Kidney (tissue), 14 donors: Measurements from ENCODE around the gene STX8. TPM values are rescaled to one million over a fixed set of nuclear protein-coding genes. Genes with fewer than 3 reads are reported as not detected.
"Not testable (repeated sequence)": the region's sequence is repeated elsewhere in the genome, so short reads cannot be mapped to it uniquely, and the experiment has no call there.

Experiments used
- DNase-seq, 5 donors: peaks; one replicate each; pipeline ENCODE4 v3.0.0-alpha.2; 2013 to 2020
- FAIRE-seq: peaks from 2 replicates; lab custom pipeline; 2012; peaks lifted over from hg19 to GRCh38; lab: Jason Lieb, UNC
- H3K27ac ChIP-seq, 2 donors: one replicate each; pipeline ENCODE4 v1.7.0; 2013; ENCODE audit warnings: low read depth in 2 of 2, low read length in 2 of 2, inconsistent platforms in 1 of 2
- H3K27me3 ChIP-seq: one replicate; pipeline ENCODE4 v1.7.1; 2013; ENCODE audit warnings: low read length, inconsistent platforms; ENCODE audit not compliant: control insufficient read depth, insufficient read depth
- H3K36me3 ChIP-seq, 3 donors: one replicate each; pipeline versions ENCODE4 v1.7.0 to v1.7.1; 2013; ENCODE audit warnings: low read length in 3 of 3, control low read depth in 1 of 3, inconsistent platforms in 1 of 3; ENCODE audit not compliant: insufficient read depth in 3 of 3, control insufficient read depth in 2 of 3
- H3K4me1 ChIP-seq, 3 donors: one replicate each; pipeline versions ENCODE4 v1.7.0 to v1.7.1; 2013; ENCODE audit warnings: low read length in 3 of 3, inconsistent platforms in 1 of 3, low read depth in 1 of 3; ENCODE audit not compliant: control insufficient read depth in 2 of 3, insufficient read depth in 2 of 3
- H3K4me3 ChIP-seq, 3 donors: one replicate each; pipeline versions ENCODE4 v1.7.0 to v1.8.1; 2013; ENCODE audit warnings: low read length in 3 of 3, control low read depth in 1 of 3, inconsistent platforms in 1 of 3
- H3K9ac ChIP-seq, 3 donors: one replicate each; pipeline versions ENCODE4 v1.7.0 to v1.7.1; 2013; ENCODE audit warnings: low read length in 3 of 3, control low read depth in 1 of 3, inconsistent platforms in 1 of 3
- H3K9me3 ChIP-seq, 3 donors: one replicate each; pipeline versions ENCODE4 v1.7.0 to v1.7.1; 2013; ENCODE audit warnings: low read length in 3 of 3, control low read depth in 1 of 3, inconsistent platforms in 1 of 3; ENCODE audit not compliant: control insufficient read depth in 2 of 3, insufficient read depth in 1 of 3
- CTCF ChIP-seq: IDR thresholded peaks from 3 replicates; pipeline ENCODE4 v1.5.1; 2012; ENCODE audit warnings: mild to moderate bottlenecking, moderate library complexity, borderline replicate concordance; ENCODE audit not compliant: insufficient read depth; ENCODE audit errors: extremely low read depth
- intact Hi-C: fragments of 100-400 bp; cut with DNase I; formaldehyde crosslinking; loops from one replicate; pipeline ENCODE4 v1.11.1; 2022
- polyA plus RNA-seq: library from polyadenylated mRNA; stranded (reverse); fragments of 350-450 nt; fragmentation: Illumina TruSeq; extraction: RNeasy Lipid Tissue Mini Kit (QIAGEN cat#74804); gene quantifications from one replicate; pipeline ENCODE4 v1.2.3, GENCODE V29; 2014; ENCODE audit warnings: low read depth, low replicate concordance; ENCODE audit not compliant: insufficient read depth
- total RNA-seq: library from RNA; stranded (reverse); fragmentation: NEBNext Ultra II Directional; extraction: Animal tissue kit (Norgen Biotek cat#: 25700); gene quantifications from one replicate; pipeline ENCODE4 v1.2.1, GENCODE V29; 2021
- donor health status: control.
- donor health status: control.
- donor health status: control.
- donor health status: control.
- donor health status: control.
- donor health status: DM: yes; HTN: yes; CAD: no.
- donor health status: Normal renal cell carcinoma (clear cell type).

The STX8 gene
- total and polyA plus RNA-seq, 2 donors from 2014 or later, result 67.2 to 127 TPM

GRCh38 chr17:9451934-9452333, 123.7 kb downstream of the STX8 start:
- intact Hi-C loops, result no loop called here
- DNase-seq (no peak), FAIRE-seq (peak; percentile 32)
- Histone ChIP-seq H3K9ac (no peak overlapping the region), H3K27ac (no peak overlapping the region), H3K36me3 (no peaks in the 10 kb centered on the region), H3K4me3 (no peak overlapping the region), H3K4me1 (peaks cover 0 to 4% (median 0%) of the 10 kb centered on the region in 3 donors), H3K27me3 (no peaks in the 10 kb centered on the region), H3K9me3 (no peaks in the 10 kb centered on the region)
- TF ChIP-seq CTCF, result no peak

GRCh38 chr17:9447298-9447697, 128.3 kb downstream of the STX8 start:
- H3K9ac ChIP-seq, H3K36me3 ChIP-seq, H3K27me3 ChIP-seq, H3K9me3 ChIP-seq, DNase-seq, intact Hi-C loops, H3K4me3 ChIP-seq, H3K4me1 ChIP-seq, H3K27ac ChIP-seq, FAIRE-seq: not testable (repeated sequence)

DNA sequence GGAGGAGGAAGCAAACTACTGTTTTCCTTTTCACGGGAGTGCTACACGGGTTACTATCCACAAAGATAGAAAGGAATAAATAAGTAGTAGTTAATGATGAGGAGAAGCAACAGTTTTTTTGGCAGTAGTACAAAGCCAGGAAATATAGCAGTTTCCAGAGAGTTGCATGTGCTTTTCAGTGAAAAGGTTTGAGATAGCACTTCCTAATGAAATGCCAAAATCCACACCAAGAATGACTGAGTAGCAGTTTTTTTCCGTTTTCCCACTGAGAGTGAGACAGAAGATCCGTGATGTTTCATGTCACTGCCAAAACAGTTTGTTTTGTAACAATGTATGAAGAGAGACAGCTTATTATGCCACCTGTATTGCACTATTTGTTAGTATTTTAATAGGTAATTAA, 129.1 kb downstream of the STX8 start:
- peak in 1 of 5 donors; percentile 41 for DNase-seq
- Histone ChIP-seq H3K4me1 (no peaks in the 10 kb centered on the region), H3K36me3 (no peaks in the 10 kb centered on the region), H3K9me3 (no peaks in the 10 kb centered on the region), H3K27ac (no peak overlapping the region), H3K4me3 (no peak overlapping the region), H3K9ac (no peak overlapping the region), H3K27me3 (no peaks in the 10 kb centered on the region)
- no peak for TF ChIP-seq CTCF
- FAIRE-seq, result no peak
- intact Hi-C loops, result no loop called here

- no peak overlapping the region for H3K9ac ChIP-seq
- no peaks in the 10 kb centered on the region for H3K27me3 ChIP-seq
- H3K36me3 ChIP-seq, result no peaks in the 10 kb centered on the region
- H3K4me1 ChIP-seq, result no peaks in the 10 kb centered on the region
- TF ChIP-seq CTCF, result no peak
- intact Hi-C loops, result no loop called here
- no peak overlapping the region for H3K27ac ChIP-seq
- no peak for DNase-seq
- no peak overlapping the region for H3K4me3 ChIP-seq
- H3K9me3 ChIP-seq, result no peaks in the 10 kb centered on the region
- FAIRE-seq, result no peak
Observed at GRCh38 chr17:9445424-9445823, 130.2 kb downstream of the STX8 start.
